OCI-LY7 (cell line): ENCODE results near the gene SPSB1.

Source experiments
- EZH2phosphoT487 ChIP-seq: fragments of 200-600 bp; sonication (generic); IDR thresholded peaks from 2 replicates; pipeline ENCODE4 v1.6.1; 2018; ENCODE audit warnings: low read depth, borderline replicate concordance, mild to moderate bottlenecking, mixed run types, antibody characterized with exemption, low read length, moderate library complexity, mixed read lengths
- TF ChIP-seq, protein P1 (sequence below): fragments of 200-600 bp; sonication (generic); conservative IDR thresholded peaks from 2 replicates; pipeline ENCODE4 v1.5.1; 2014; ENCODE audit warnings: mild to moderate bottlenecking, antibody characterized with exemption, low read length, moderate library complexity, mixed read lengths

DNA sequence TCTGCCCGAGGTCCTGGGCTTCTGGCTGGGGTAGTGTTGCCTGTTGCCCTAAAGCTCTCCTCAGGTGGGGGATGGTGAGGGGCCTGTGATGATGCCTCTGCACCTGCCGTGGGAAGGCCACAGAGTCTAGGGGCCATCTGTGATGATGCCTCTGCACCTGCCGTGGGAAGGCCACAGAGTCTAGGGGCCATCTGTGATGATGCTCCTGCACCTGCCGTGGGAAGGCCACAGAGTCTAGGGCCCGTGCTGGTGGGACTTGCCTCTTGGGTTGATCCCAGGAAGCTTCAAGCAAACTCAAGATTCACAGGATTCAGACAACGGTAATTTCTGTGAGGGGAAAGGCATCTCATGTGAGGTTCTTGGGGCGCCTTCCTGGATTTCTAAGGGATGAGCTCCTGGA is 17.3 kb downstream of the SPSB1 start:
- TF ChIP-seq, protein P1, sequence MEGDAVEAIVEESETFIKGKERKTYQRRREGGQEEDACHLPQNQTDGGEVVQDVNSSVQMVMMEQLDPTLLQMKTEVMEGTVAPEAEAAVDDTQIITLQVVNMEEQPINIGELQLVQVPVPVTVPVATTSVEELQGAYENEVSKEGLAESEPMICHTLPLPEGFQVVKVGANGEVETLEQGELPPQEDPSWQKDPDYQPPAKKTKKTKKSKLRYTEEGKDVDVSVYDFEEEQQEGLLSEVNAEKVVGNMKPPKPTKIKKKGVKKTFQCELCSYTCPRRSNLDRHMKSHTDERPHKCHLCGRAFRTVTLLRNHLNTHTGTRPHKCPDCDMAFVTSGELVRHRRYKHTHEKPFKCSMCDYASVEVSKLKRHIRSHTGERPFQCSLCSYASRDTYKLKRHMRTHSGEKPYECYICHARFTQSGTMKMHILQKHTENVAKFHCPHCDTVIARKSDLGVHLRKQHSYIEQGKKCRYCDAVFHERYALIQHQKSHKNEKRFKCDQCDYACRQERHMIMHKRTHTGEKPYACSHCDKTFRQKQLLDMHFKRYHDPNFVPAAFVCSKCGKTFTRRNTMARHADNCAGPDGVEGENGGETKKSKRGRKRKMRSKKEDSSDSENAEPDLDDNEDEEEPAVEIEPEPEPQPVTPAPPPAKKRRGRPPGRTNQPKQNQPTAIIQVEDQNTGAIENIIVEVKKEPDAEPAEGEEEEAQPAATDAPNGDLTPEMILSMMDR, result no peak
- no peak for TF ChIP-seq EZH2phosphoT487
